ENCODE data around the gene AP2B1.

DNA sequence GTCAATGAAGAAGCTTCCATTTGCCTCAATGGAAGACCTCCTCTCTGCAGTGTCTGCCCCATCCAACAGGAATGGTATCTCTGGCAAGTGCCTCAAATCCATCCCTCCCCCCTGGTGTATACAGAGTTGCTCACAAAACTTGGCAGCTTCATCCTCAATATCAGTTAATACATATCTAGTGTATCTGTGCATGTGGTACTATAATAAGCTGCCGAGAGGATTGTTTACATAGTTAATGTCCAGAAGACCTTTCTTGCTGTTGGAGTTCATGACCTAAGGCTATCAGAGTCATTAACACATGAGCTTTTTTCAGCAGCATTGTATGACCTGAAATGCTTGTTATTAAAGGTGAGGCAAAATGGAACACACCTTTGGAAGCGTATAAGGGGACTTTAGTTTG, 130.4 kb downstream of the AP2B1 start:
- TF ChIP-seq POLR2A (IDR thresholded peaks at IDR 0.05) = no peak
- TF ChIP-seq EP300 (IDR thresholded peaks at IDR 0.05; ENCODE audit: low read depth) = no peak

Data from transverse colon (tissue), 1 donor.